Activated naive CD8-positive, alpha-beta T cell treated with anti-CD3 and anti-CD28 coated beads, Interleukin-2, amount 10 ng/mL, durations not matched to agents 7 days and 5 days (primary cell): Measurements from ENCODE around the gene ZFP36L1. TPM values are rescaled to one million over a fixed set of nuclear protein-coding genes. Genes with fewer than 3 reads are reported as not detected.

Experiments used
- ATAC-seq: fragments of 150-1000 bp; cut with Tn5 transposase; one replicate; pipeline ENCODE4 v1.10.0; 2021; ENCODE audit warnings: low read depth, moderate library complexity
- POLR2A ChIA-PET: fragments of 350-600 bp; sonication (Branson Sonifier 250); formaldehyde crosslinking; loops from one replicate; lab custom pipeline; 2021; ENCODE audit warnings: antibody characterized with exemption; lab: Charles Lee
- DNase-seq: peaks from one replicate; pipeline ENCODE4 v3.0.0; 2021
- H3K27ac Mint-ChIP-seq: one replicate; pipeline ENCODE4 v1.8.0; 2022; ENCODE audit warnings: mild to moderate bottlenecking, mixed read lengths
- H3K27me3 Mint-ChIP-seq: one replicate; pipeline ENCODE4 v1.8.0; 2022; ENCODE audit warnings: mild to moderate bottlenecking, moderate library complexity, mixed read lengths
- H3K36me3 Mint-ChIP-seq: one replicate; pipeline ENCODE4 v1.8.0; 2021; ENCODE audit warnings: mild to moderate bottlenecking, mixed read lengths
- H3K4me1 Mint-ChIP-seq: one replicate; pipeline ENCODE4 v1.8.0; 2021; ENCODE audit warnings: mixed read lengths
- H3K4me3 Mint-ChIP-seq: one replicate; pipeline ENCODE4 v1.8.0; 2022; ENCODE audit warnings: mild to moderate bottlenecking, moderate library complexity, mixed read lengths
- H3K9me3 Mint-ChIP-seq: one replicate; pipeline ENCODE4 v1.8.0; 2021; ENCODE audit warnings: mixed read lengths
- total RNA-seq, 2 experiments: library from RNA; stranded (reverse); gene quantifications; one replicate each; pipeline ENCODE4 v1.2.3, GENCODE V29; 2021

Gene ZFP36L1
- total RNA-seq: 100 to 1,000 TPM; 114 to 130 TPM

GRCh38 chr14:68792979-68793733 is at the start of gene ZFP36L1:
Gene ZFP36L1 (minus strand): TSS chr14:68793067. CDS start chr14:68792938, 129 bp downstream.
- Mint-ChIP-seq H3K36me3 (peaks cover 29% of the 10 kb centered on the region), H3K9me3 (no peaks in the 10 kb centered on the region), H3K27me3 (no peaks in the 10 kb centered on the region), H3K4me3 (peak within 1 kb of the TSS; percentile 89), H3K4me1 (peaks cover 49% of the 10 kb centered on the region), H3K27ac (peak within 1 kb of the TSS; percentile 100)
- ATAC-seq: peak; percentile 27
- POLR2A ChIA-PET: interaction anchor here (0.5 to 8.3 kb wide), 22 partner anchors 11 to 1305 kb away, joined by 3 to 295 read pairs (median 4); partner anchors contain the start of gene TMEM229B
- peak; percentile 87 for DNase-seq

GRCh38 chr14:68842298-68842697 is 49.4 kb upstream of the ZFP36L1 start:
- DNase-seq: no peak
- peaks cover 4% of the 10 kb centered on the region for H3K9me3 Mint-ChIP-seq
- ATAC-seq: no peak
- POLR2A ChIA-PET: interaction anchor here (0.8 kb wide), 1 partner anchor 49 kb away, joined by 3 read pairs; the partner anchor contains the start of gene ZFP36L1
- no peaks in the 10 kb centered on the region for H3K27me3 Mint-ChIP-seq
- peaks cover 8% of the 10 kb centered on the region for H3K36me3 Mint-ChIP-seq
- peaks cover 16% of the 10 kb centered on the region for H3K4me1 Mint-ChIP-seq
- H3K27ac Mint-ChIP-seq: no peak overlapping the region
- H3K4me3 Mint-ChIP-seq: no peak overlapping the region

- H3K4me3 Mint-ChIP-seq: no peak overlapping the region
- POLR2A ChIA-PET: interaction anchor here (0.6 kb wide), 1 partner anchor 26 kb away, joined by 3 read pairs; no protein-coding TSS in a partner anchor
- peaks cover 10% of the 10 kb centered on the region for H3K9me3 Mint-ChIP-seq
- H3K27me3 Mint-ChIP-seq: no peaks in the 10 kb centered on the region
- peaks cover 16% of the 10 kb centered on the region for H3K4me1 Mint-ChIP-seq
- DNase-seq (no peak), ATAC-seq (peak; percentile 28)
- peaks cover 11% of the 10 kb centered on the region for H3K36me3 Mint-ChIP-seq
- peak overlapping the region; percentile 28 for H3K27ac Mint-ChIP-seq
These were observed 48.3 kb upstream of the ZFP36L1 start for GRCh38 chr14:68841016-68841809.

GRCh38 chr14:68840454-68840853 is 47.6 kb upstream of the ZFP36L1 start:
- H3K27ac Mint-ChIP-seq: no peak overlapping the region
- POLR2A ChIA-PET: no interaction called here
- peaks cover 17% of the 10 kb centered on the region for H3K4me1 Mint-ChIP-seq
- ATAC-seq (no peak), DNase-seq (no peak)
- peaks cover 11% of the 10 kb centered on the region for H3K36me3 Mint-ChIP-seq
- H3K9me3 Mint-ChIP-seq: peaks cover 15% of the 10 kb centered on the region
- no peaks in the 10 kb centered on the region for H3K27me3 Mint-ChIP-seq
- no peak overlapping the region for H3K4me3 Mint-ChIP-seq

- H3K9me3 Mint-ChIP-seq: peaks cover 20% of the 10 kb centered on the region
- H3K4me3 Mint-ChIP-seq: no peak overlapping the region
- no peak for DNase-seq
- POLR2A ChIA-PET: no interaction called here
- no peak overlapping the region for H3K27ac Mint-ChIP-seq
- ATAC-seq: no peak
- H3K36me3 Mint-ChIP-seq: peaks cover 11% of the 10 kb centered on the region
- peaks cover 4% of the 10 kb centered on the region for H3K27me3 Mint-ChIP-seq
- H3K4me1 Mint-ChIP-seq: peaks cover 6% of the 10 kb centered on the region
These were observed 43.2 kb upstream of the ZFP36L1 start for GRCh38 chr14:68836082-68836481.

GRCh38 chr14:68834816-68835215 is 41.9 kb upstream of the ZFP36L1 start:
- no peak overlapping the region for H3K4me3 Mint-ChIP-seq
- H3K27me3 Mint-ChIP-seq: peaks cover 4% of the 10 kb centered on the region
- H3K36me3 Mint-ChIP-seq: peaks cover 11% of the 10 kb centered on the region
- DNase-seq (no peak), ATAC-seq (no peak)
- peaks cover 20% of the 10 kb centered on the region for H3K9me3 Mint-ChIP-seq
- H3K4me1 Mint-ChIP-seq: peaks cover 1% of the 10 kb centered on the region
- POLR2A ChIA-PET: no interaction called here
- no peak overlapping the region for H3K27ac Mint-ChIP-seq

GRCh38 chr14:68828698-68829097 is 35.8 kb upstream of the ZFP36L1 start:
- Mint-ChIP-seq H3K4me3 (no peak overlapping the region), H3K4me1 (peaks cover 2% of the 10 kb centered on the region), H3K9me3 (peaks cover 5% of the 10 kb centered on the region), H3K27ac (no peak overlapping the region), H3K36me3 (no peaks in the 10 kb centered on the region), H3K27me3 (peaks cover 6% of the 10 kb centered on the region)
- DNase-seq (no peak), ATAC-seq (no peak)
- POLR2A ChIA-PET: no interaction called here

- ATAC-seq: no peak
- no peaks in the 10 kb centered on the region for H3K36me3 Mint-ChIP-seq
- H3K9me3 Mint-ChIP-seq: no peaks in the 10 kb centered on the region
- H3K27me3 Mint-ChIP-seq: peaks cover 2% of the 10 kb centered on the region
- no peak for DNase-seq
- no peak overlapping the region for H3K27ac Mint-ChIP-seq
- peaks cover 11% of the 10 kb centered on the region for H3K4me1 Mint-ChIP-seq
- H3K4me3 Mint-ChIP-seq: no peak overlapping the region
- POLR2A ChIA-PET: no interaction called here
These were observed 32.9 kb upstream of the ZFP36L1 start for GRCh38 chr14:68825729-68826128.

GRCh38 chr14:68824517-68825347 is 31.9 kb upstream of the ZFP36L1 start:
- H3K27me3 Mint-ChIP-seq: peaks cover 2% of the 10 kb centered on the region
- DNase-seq (peak; percentile 47), ATAC-seq (no peak)
- H3K9me3 Mint-ChIP-seq: no peaks in the 10 kb centered on the region
- no peak overlapping the region for H3K27ac Mint-ChIP-seq
- H3K4me1 Mint-ChIP-seq: peaks cover 20% of the 10 kb centered on the region
- POLR2A ChIA-PET: no interaction called here
- no peak overlapping the region for H3K4me3 Mint-ChIP-seq
- no peaks in the 10 kb centered on the region for H3K36me3 Mint-ChIP-seq

- no peak for ATAC-seq
- Mint-ChIP-seq H3K4me3 (no peak overlapping the region), H3K4me1 (peaks cover 25% of the 10 kb centered on the region), H3K9me3 (no peaks in the 10 kb centered on the region), H3K36me3 (no peaks in the 10 kb centered on the region), H3K27ac (no peak overlapping the region), H3K27me3 (peaks cover 2% of the 10 kb centered on the region)
- POLR2A ChIA-PET: no interaction called here
- DNase-seq: no peak
These were observed 31.3 kb upstream of the ZFP36L1 start for GRCh38 chr14:68824207-68824516.

GRCh38 chr14:68823434-68824206 is 30.8 kb upstream of the ZFP36L1 start:
- Mint-ChIP-seq H3K4me3 (no peak overlapping the region), H3K9me3 (no peaks in the 10 kb centered on the region), H3K27me3 (peaks cover under 1% of the 10 kb centered on the region), H3K36me3 (no peaks in the 10 kb centered on the region), H3K27ac (peak overlapping the region; percentile 66), H3K4me1 (peaks cover 26% of the 10 kb centered on the region)
- POLR2A ChIA-PET: no interaction called here
- ATAC-seq: no peak
- DNase-seq: no peak

GRCh38 chr14:68822926-68823325 is 30.1 kb upstream of the ZFP36L1 start:
- peaks cover 26% of the 10 kb centered on the region for H3K4me1 Mint-ChIP-seq
- POLR2A ChIA-PET: no interaction called here
- no peak overlapping the region for H3K27ac Mint-ChIP-seq

More at GRCh38 chr14:68822926-68823325, 30.1 kb upstream of the ZFP36L1 start:
- no peaks in the 10 kb centered on the region for H3K27me3 Mint-ChIP-seq
- H3K36me3 Mint-ChIP-seq: no peaks in the 10 kb centered on the region
- ATAC-seq (no peak), DNase-seq (no peak)
- H3K9me3 Mint-ChIP-seq: no peaks in the 10 kb centered on the region
- no peak overlapping the region for H3K4me3 Mint-ChIP-seq
